PC-9 (cell line): ENCODE results near the gene BACH2. TPM values are rescaled to one million over a fixed set of nuclear protein-coding genes. Genes with fewer than 3 reads are reported as not detected.

Experiments
- BruUV-seq: library from RNA; stranded (reverse); fragments of 400-500 nt; replicated peaks from 2 replicates; lab custom pipeline; 2021; lab: Mats Ljungman, UMichigan
- CTCF ChIA-PET: fragments of 300-600 bp; sonication (Branson Sonifier 250); formaldehyde crosslinking; loops from one replicate; lab custom pipeline; 2022; ENCODE audit warnings: antibody characterized with exemption; lab: Charles Lee
- POLR2A ChIA-PET: fragments of 300-600 bp; sonication (Branson Sonifier 250); formaldehyde crosslinking; loops from one replicate; lab custom pipeline; 2022; ENCODE audit warnings: antibody characterized with exemption; ENCODE audit not compliant: unreplicated experiment; lab: Charles Lee
- DNase-seq, 2 experiments: peaks; one replicate each; pipeline versions ENCODE4 v3.0.0 to v3.0.0-alpha.2; 2015 to 2022; ENCODE audit warnings: mixed read lengths in 1 of 2
- H2AFZ ChIP-seq: fragments of 200-600 bp; sonication (generic); 2 replicates; pipeline ENCODE4 v1.8.1; 2017; ENCODE audit warnings: antibody characterized with exemption
- H3F3A ChIP-seq: fragments of 200-600 bp; sonication (generic); 2 replicates; pipeline ENCODE4 v1.8.1; 2017; ENCODE audit warnings: antibody characterized with exemption, mild to moderate bottlenecking, low read depth; ENCODE audit not compliant: insufficient read depth
- H3K27ac ChIP-seq: fragments of 200-600 bp; sonication (generic); 2 replicates; pipeline ENCODE4 v1.6.1; 2016; ENCODE audit warnings: mixed run types
- H3K27me3 ChIP-seq: fragments of 200-600 bp; sonication (generic); 2 replicates; pipeline ENCODE4 v1.6.1; 2016; ENCODE audit warnings: low read depth, mixed run types; ENCODE audit not compliant: insufficient read depth
- H3K36me3 ChIP-seq: fragments of 200-600 bp; sonication (generic); 2 replicates; pipeline ENCODE4 v1.6.1; 2016; ENCODE audit warnings: low read depth, mixed run types
- H3K4me1 ChIP-seq: fragments of 200-600 bp; sonication (generic); replicated peaks from 2 replicates; pipeline ENCODE4 v1.6.1; 2016; ENCODE audit warnings: mixed run types; ENCODE audit not compliant: insufficient read depth
- H3K4me2 ChIP-seq: fragments of 200-600 bp; sonication (generic); 2 replicates; pipeline ENCODE4 v1.6.1; 2017; ENCODE audit warnings: mixed run types
- H3K4me3 ChIP-seq: fragments of 200-600 bp; sonication (generic); 2 replicates; pipeline ENCODE4 v1.6.1; 2016; ENCODE audit warnings: mixed run types
- H3K79me2 ChIP-seq: fragments of 200-600 bp; sonication (generic); 2 replicates; pipeline ENCODE4 v1.6.1; 2017; ENCODE audit warnings: low read depth, mixed run types
- H3K9me2 ChIP-seq: fragments of 200-600 bp; sonication (generic); 2 replicates; pipeline ENCODE4 v1.8.1; 2017; ENCODE audit warnings: mild to moderate bottlenecking; ENCODE audit not compliant: insufficient read depth
- H3K9me3 ChIP-seq: fragments of 200-600 bp; sonication (generic); 2 replicates; pipeline ENCODE4 v1.8.1; 2016; ENCODE audit warnings: low read depth; ENCODE audit not compliant: insufficient read depth
- H4K20me1 ChIP-seq: fragments of 200-600 bp; sonication (generic); 2 replicates; pipeline ENCODE4 v1.8.1; 2017; ENCODE audit not compliant: insufficient read depth
- EZH2 ChIP-seq: fragments of 200-600 bp; sonication (generic); IDR thresholded peaks from 2 replicates; pipeline ENCODE4 v1.8.0; 2017; ENCODE audit warnings: antibody characterized with exemption, low read depth
- intact Hi-C: fragments of 100-400 bp; cut with micrococcal nuclease; formaldehyde crosslinking; loops from one replicate; pipeline ENCODE4 v1.10.0; 2022; ENCODE audit not compliant: unreplicated experiment
- total RNA-seq: library from RNA; stranded (reverse); gene quantifications from 2 replicates; pipeline ENCODE4 v1.2.3, GENCODE V29; 2021
- TF ChIP-seq, protein P1 (sequence below): fragments of 200-600 bp; sonication (generic); conservative IDR thresholded peaks from 2 replicates; pipeline ENCODE4 v1.6.1; 2017; ENCODE audit warnings: mixed run types, antibody characterized with exemption, mild to moderate bottlenecking, moderate library complexity

BACH2 gene
- total RNA-seq, 1 experiment from 2014 or later, result 2.3 TPM

DNA sequence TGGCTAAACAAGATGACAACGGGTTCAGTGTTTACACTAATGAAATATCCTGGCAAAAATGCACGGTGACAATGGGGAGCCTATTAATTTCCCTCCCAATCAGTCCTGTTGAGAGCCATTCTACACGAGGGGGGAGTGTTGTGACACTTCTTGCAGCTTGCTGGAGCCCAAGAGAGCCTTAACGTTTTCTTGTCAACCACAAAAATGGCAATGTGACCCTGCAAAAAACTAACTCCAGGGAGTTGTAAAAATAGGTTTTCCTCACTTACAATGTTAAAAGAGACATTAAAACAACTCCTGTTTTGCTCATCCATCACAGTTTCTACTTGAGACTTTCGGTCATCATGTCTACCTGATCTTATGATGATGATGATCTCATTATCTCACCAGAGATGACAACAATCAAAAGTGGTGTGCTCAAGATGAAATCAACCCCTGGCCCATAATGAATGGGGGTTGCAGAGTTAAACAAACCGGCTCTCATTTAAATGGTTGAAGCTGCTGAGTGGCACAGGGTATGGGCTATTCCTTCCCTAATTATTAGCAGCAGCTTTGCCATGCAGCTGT lies 344.5 kb downstream of the BACH2 start:
- Histone ChIP-seq H3K36me3 (no peaks in the 10 kb centered on the region), H3K79me2 (no peaks in the 10 kb centered on the region), H3K9me3 (no peaks in the 10 kb centered on the region), H3K27ac (no peak overlapping the region), H3K4me1 (no peaks in the 10 kb centered on the region), H3K9me2 (no peaks in the 10 kb centered on the region), H3K4me3 (no peak overlapping the region), H3F3A (no peaks in the 10 kb centered on the region), H3K27me3 (no peaks in the 10 kb centered on the region), H4K20me1 (no peaks in the 10 kb centered on the region), H3K4me2 (no peak overlapping the region), H2AFZ (no peak overlapping the region)
- DNase-seq, result no peak
- no TSS peak for BruUV-seq
- intact Hi-C loops, result no loop called here
- TF ChIP-seq, protein P1, sequence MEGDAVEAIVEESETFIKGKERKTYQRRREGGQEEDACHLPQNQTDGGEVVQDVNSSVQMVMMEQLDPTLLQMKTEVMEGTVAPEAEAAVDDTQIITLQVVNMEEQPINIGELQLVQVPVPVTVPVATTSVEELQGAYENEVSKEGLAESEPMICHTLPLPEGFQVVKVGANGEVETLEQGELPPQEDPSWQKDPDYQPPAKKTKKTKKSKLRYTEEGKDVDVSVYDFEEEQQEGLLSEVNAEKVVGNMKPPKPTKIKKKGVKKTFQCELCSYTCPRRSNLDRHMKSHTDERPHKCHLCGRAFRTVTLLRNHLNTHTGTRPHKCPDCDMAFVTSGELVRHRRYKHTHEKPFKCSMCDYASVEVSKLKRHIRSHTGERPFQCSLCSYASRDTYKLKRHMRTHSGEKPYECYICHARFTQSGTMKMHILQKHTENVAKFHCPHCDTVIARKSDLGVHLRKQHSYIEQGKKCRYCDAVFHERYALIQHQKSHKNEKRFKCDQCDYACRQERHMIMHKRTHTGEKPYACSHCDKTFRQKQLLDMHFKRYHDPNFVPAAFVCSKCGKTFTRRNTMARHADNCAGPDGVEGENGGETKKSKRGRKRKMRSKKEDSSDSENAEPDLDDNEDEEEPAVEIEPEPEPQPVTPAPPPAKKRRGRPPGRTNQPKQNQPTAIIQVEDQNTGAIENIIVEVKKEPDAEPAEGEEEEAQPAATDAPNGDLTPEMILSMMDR, result no peak
- TF ChIP-seq EZH2, result no peak
- POLR2A ChIA-PET, result no interaction called here
- CTCF ChIA-PET, result no interaction called here

DNA sequence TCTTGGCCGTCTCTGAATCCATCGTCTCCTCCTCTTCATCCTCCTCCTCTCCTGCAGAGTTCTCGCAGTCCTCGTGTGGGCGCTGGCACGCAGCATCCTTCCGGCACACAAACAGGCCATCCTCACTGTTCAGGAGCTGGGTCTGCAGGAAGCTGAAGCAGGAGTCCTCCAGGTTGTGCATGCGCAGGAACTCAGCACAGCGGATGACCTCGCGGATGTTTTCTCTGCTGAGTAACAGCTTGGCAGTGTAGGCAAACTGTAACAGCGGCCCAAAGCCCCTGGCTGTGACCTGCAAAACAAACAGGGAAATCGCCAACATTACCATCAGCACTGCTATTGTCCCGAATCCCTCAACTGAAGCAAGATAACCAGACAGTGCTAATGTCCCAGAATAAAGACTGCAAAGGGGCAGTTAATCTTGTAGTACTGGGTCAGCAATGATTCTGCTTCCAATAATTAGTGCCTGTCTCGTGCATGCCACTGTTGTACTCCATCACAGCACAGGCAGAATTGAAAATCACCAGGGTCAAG lies 345.0 kb downstream of the BACH2 start:
- intact Hi-C loops, result no loop called here
- no peak for DNase-seq
- H3K27ac ChIP-seq, result no peak overlapping the region
- CTCF ChIA-PET, result no interaction called here
- H3K4me1 ChIP-seq, result no peaks in the 10 kb centered on the region
- no peaks in the 10 kb centered on the region for H4K20me1 ChIP-seq
- H3K79me2 ChIP-seq, result no peaks in the 10 kb centered on the region
- H2AFZ ChIP-seq, result no peak overlapping the region
- H3K9me2 ChIP-seq, result no peaks in the 10 kb centered on the region
- TF ChIP-seq, protein P1, result no peak
- no peak for TF ChIP-seq EZH2
- H3K27me3 ChIP-seq, result no peaks in the 10 kb centered on the region
- POLR2A ChIA-PET, result interaction anchor here (0.6 kb wide), 1 partner anchor 9 kb away, joined by 5 read pairs; no protein-coding TSS in a partner anchor
- H3K9me3 ChIP-seq, result no peaks in the 10 kb centered on the region
- no peak overlapping the region for H3K4me2 ChIP-seq
- no peak overlapping the region for H3K4me3 ChIP-seq
- H3K36me3 ChIP-seq, result no peaks in the 10 kb centered on the region
- BruUV-seq, result no TSS peak
- no peaks in the 10 kb centered on the region for H3F3A ChIP-seq

DNA sequence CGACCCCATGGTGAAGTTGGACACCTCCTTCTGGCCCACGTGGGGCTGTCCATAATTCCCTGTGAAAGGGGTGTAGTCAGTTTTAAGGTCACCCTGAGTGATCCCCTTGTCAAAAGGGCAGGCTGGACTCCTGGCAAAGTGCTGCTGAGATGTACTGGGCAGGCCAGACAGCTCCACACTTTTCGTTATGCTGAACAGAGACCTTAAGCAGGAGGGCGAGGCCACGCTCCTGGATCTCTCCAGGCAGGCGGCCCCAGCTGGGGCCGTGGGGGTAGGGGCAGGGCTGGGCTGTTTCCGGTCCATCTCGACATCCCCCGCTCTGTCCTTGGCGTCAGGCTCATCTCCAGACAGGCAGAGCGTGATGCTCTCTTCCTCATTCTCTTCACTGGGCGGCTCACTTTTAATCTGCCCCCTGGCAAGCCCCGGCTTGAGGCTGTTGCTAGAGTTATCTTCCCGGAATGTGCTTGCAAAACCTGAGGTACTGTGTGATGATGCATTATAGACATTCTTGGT lies 345.7 kb downstream of the BACH2 start:
- Histone ChIP-seq H3K36me3 (no peaks in the 10 kb centered on the region), H3K79me2 (no peaks in the 10 kb centered on the region), H3K9me3 (no peaks in the 10 kb centered on the region), H3K9me2 (no peaks in the 10 kb centered on the region), H3K27me3 (no peaks in the 10 kb centered on the region), H3K27ac (no peak overlapping the region), H3K4me2 (no peak overlapping the region), H3K4me3 (no peak overlapping the region), H4K20me1 (no peaks in the 10 kb centered on the region), H2AFZ (no peak overlapping the region), H3K4me1 (no peaks in the 10 kb centered on the region), H3F3A (no peaks in the 10 kb centered on the region)
- no peak for DNase-seq
- CTCF ChIA-PET, result no interaction called here
- intact Hi-C loops, result no loop called here
- POLR2A ChIA-PET, result interaction anchor here (0.6 kb wide), 1 partner anchor 8 kb away, joined by 5 read pairs; no protein-coding TSS in a partner anchor
- no peak for TF ChIP-seq EZH2
- TF ChIP-seq, protein P1, result no peak
- BruUV-seq, result no TSS peak
